ENCODE results near the gene RYR2.

The RYR2 gene

DNA sequence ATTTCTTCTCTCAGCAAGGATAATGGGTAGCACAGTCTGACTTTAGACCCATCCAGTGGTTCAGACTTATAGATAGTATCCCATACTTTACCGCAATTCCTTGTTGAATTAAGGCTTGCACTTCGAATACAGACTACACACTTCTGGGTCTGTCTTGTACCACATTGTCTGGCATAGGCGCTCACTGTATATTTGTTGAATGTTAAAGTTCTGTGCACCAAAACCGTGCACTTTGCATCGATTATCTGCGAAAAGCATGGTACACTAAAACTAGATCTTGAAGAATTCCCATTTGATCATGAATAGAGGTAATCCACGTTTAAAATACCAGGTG, 556 bp upstream of the RYR2 start:
- H3K36me3 Mint-ChIP-seq (ENCODE audit: insufficient read depth): no peaks in the 10 kb centered on the region
- H3K27ac Mint-ChIP-seq: no peak overlapping the region
- ATAC-seq (replicated peaks) (no peak), DNase-seq (no peak)
- H3K4me1 Mint-ChIP-seq (ENCODE audit: low read depth in 2 of 2): peaks cover 4 to 9% of the 10 kb centered on the region in 2 donors
- H3K9me3 Mint-ChIP-seq: no peaks in the 10 kb centered on the region
- H3K27me3 Mint-ChIP-seq: peaks cover 33 to 49% of the 10 kb centered on the region in 2 donors
- peak overlapping the region in 1 of 2 donors; percentile 37 for H3K4me3 Mint-ChIP-seq

DNA sequence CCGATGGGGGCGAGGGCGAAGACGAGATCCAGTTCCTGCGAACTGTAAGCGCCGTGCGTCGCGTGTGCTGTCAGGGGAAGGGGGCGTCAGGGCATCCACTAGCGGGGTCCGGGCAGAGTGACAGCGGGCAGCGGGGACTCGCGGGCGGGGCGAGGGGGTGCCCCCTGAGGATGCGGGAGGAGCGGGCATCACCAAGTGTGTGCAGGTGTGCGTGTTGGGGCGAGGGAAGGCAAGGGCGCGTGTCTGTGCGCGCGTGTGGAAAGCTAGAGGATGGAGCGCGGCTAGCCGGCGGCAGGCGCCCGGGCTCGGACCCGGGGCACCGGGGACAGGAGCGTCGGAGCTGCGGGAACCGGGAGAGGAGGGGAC, 525 bp downstream of the RYR2 start:
- Mint-ChIP-seq H3K27me3 (peaks cover 33 to 49% of the 10 kb centered on the region in 2 donors), H3K27ac (no peak overlapping the region), H3K4me1 (ENCODE audit: low read depth in 2 of 2) (peaks cover 4 to 9% of the 10 kb centered on the region in 2 donors), H3K36me3 (ENCODE audit: insufficient read depth) (no peaks in the 10 kb centered on the region), H3K9me3 (no peaks in the 10 kb centered on the region), H3K4me3 (no peak overlapping the region)
- ATAC-seq (replicated peaks): no peak
- no peak for DNase-seq

DNA sequence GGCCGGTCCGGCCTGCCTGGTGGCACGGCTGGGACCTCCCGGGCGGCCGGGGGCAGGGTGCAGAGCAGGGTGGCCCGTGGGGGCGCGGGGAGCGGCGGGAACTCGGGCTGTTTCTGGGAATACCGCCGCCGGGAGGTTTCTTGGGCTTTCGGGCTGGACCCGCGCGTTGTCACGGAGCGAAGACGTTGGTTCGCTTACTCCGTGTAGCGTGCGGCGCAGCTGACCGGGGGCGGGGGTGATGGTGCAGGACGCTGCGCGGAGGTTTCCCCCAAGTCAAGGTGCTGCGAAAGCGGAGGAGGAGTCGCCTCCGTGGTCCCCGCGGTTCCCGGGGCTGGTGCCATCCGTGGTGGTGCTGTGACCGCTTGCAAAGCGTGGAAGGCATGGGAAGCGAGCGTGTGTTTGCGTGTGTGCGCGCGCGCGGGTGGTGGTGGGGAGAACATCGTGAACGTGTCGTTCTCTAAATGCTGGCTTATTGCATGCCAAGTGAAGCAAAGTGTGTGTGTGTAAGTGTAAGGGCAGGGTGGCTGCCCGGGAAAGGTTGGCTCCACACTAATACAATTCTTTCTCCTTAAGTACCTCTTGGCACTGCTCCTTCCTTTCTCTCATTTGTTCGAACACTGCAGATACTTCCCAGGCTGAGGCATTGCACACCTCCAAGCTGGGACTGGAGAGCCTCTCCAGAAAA, 1.1 kb downstream of the RYR2 start:
- Mint-ChIP-seq H3K27me3 (peaks cover 33 to 49% of the 10 kb centered on the region in 2 donors), H3K4me1 (ENCODE audit: low read depth in 2 of 2) (peaks cover 4 to 9% of the 10 kb centered on the region in 2 donors), H3K9me3 (no peaks in the 10 kb centered on the region), H3K27ac (no peak overlapping the region), H3K36me3 (ENCODE audit: insufficient read depth) (no peaks in the 10 kb centered on the region), H3K4me3 (peak overlapping the region in 1 of 2 donors; percentile 39)
- DNase-seq: no peak
- no peak for ATAC-seq (replicated peaks)

DNA sequence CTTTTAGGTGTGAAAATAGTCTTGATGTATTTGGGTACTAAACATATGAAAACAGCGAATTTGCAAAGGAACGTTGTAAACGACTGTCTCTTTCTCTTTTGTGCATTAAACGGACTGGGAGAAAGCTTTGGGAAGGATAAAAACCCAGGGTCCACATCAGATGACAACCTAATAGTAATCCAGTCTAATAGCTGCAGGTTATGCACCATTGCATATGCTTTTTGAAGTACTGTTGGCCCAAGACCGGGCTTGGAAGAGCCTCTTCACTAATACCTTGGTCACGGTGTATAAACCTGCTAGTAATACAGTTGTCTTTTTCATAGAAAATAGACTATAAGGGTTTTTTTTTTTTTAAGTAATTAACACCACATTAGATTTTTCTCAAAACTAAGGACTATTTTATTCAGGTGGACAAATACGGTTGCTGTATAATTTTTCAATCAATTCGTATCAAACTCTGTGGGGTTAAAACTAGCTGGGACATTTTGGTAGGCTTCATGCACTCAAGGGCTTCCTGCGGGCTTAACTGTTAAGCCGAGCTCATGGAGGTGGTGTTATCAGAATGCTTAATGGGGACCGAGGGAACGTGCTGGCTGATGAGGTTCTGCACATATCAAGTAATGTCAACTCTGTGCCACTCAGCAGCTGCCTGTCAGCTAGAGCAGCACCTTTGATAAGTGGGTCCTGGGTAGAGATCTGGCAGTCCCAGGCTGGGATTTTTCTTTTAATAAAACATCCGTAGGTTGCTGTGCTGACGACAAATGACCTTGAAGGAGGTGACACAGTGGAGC, 2.1 kb downstream of the RYR2 start:
- Mint-ChIP-seq H3K4me3 (peak overlapping the region in 1 of 2 donors; percentile 39), H3K27ac (no peak overlapping the region), H3K4me1 (ENCODE audit: low read depth in 2 of 2) (peaks cover 4 to 9% of the 10 kb centered on the region in 2 donors), H3K27me3 (peaks cover 33 to 49% of the 10 kb centered on the region in 2 donors), H3K9me3 (no peaks in the 10 kb centered on the region), H3K36me3 (ENCODE audit: insufficient read depth) (no peaks in the 10 kb centered on the region)
- ATAC-seq (replicated peaks): no peak
- no peak for DNase-seq

DNA sequence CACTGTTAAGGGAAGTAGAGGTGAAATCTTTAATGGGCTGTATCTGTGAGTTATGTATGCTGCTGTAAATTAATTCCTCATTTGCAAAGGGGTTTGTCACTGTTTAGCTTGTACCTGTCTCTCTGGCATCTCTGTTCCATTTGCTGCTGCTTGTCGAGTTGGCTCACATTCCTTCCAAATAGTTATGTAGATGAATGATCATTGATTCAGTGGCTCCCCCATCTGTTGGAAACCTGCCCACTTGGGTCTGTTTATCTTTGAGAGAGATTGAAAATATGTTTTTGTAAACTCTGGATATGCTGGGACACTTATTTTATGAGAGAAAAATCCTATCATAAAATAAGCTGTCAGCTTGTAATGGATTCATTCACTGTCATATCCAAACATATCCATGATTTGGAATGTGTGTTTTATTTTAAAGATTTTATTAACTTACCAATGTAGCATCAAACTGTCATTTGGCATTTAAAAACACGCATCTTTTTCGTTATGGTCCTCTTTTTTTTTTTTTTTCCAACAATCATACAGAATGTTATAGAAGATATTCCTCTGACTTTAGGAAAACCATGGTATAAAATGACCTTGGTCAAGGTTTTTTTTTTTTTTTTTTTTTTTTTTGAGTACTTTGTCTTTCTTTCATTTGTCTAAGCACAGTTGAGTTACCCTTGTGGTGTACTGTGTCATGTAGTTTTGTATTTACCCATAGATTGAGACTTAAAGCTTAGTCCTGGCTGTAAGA, 3.5 kb downstream of the RYR2 start:
- H3K36me3 Mint-ChIP-seq (ENCODE audit: insufficient read depth): no peaks in the 10 kb centered on the region

DNA sequence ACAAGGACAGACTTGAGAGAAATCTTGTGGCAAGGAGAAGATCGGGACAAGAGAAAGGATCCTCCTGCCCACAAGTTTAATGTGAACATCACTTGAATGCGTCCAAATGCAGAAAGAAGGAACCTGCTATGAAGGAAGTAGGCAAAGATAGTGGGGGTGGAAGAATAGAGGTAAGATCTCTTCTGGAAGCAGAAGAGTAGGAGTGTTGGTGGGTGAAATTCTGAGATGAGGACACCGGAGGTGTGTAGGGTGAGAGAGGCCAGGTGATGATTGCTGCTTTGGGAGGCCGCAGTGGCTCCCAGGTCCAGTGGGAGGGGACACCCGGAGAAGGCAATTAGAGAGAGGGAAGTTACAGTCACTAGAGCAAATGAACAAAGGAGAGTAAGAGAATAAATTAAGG, 6.8 kb downstream of the RYR2 start:
- H3K27me3 Mint-ChIP-seq: peaks cover 26 to 29% of the 10 kb centered on the region in 2 donors
- no peaks in the 10 kb centered on the region for H3K4me1 Mint-ChIP-seq (ENCODE audit: low read depth in 2 of 2)
- ATAC-seq (replicated peaks): no peak
- H3K9me3 Mint-ChIP-seq: no peaks in the 10 kb centered on the region
- no peaks in the 10 kb centered on the region for H3K36me3 Mint-ChIP-seq (ENCODE audit: insufficient read depth)
- H3K27ac Mint-ChIP-seq: no peak overlapping the region
- no peak overlapping the region for H3K4me3 Mint-ChIP-seq
- no peak for DNase-seq

More for the DNA sequence above, 3.5 kb downstream of the RYR2 start:
- ATAC-seq (replicated peaks) (no peak), DNase-seq (no peak)
- no peak overlapping the region for H3K4me3 Mint-ChIP-seq
- peaks cover 4 to 9% of the 10 kb centered on the region in 2 donors for H3K4me1 Mint-ChIP-seq (ENCODE audit: low read depth in 2 of 2)
- H3K27me3 Mint-ChIP-seq: peaks cover 34 to 47% of the 10 kb centered on the region in 2 donors
- H3K27ac Mint-ChIP-seq: no peak overlapping the region
- H3K9me3 Mint-ChIP-seq: no peaks in the 10 kb centered on the region

DNA sequence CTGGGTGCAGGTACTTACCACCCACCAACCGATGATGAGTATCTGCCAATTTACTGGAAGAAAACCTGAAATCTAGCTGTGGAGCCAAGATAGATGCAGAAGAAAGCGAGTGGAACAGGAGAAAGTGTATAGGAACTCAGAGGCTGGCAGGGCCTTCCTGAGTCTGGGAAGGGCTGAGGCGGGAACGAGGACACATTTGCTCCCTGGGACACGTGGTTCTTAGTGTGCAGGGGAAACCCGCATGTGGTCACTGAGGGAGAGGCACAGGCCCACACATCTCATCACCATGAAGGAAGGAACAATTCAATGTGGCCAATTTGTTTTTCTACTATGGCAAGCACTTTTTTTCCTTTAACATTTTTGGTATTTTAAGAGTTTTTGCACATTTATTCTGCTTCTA, 8.2 kb downstream of the RYR2 start:
- ATAC-seq (replicated peaks): no peak
- H3K9me3 Mint-ChIP-seq: no peaks in the 10 kb centered on the region
- no peaks in the 10 kb centered on the region for H3K36me3 Mint-ChIP-seq (ENCODE audit: insufficient read depth)
- H3K4me3 Mint-ChIP-seq: no peak overlapping the region
- no peak for DNase-seq
- peaks cover 31 to 36% of the 10 kb centered on the region in 2 donors for H3K27me3 Mint-ChIP-seq
- H3K4me1 Mint-ChIP-seq (ENCODE audit: low read depth in 2 of 2): no peaks in the 10 kb centered on the region
- H3K27ac Mint-ChIP-seq: no peak overlapping the region

DNA sequence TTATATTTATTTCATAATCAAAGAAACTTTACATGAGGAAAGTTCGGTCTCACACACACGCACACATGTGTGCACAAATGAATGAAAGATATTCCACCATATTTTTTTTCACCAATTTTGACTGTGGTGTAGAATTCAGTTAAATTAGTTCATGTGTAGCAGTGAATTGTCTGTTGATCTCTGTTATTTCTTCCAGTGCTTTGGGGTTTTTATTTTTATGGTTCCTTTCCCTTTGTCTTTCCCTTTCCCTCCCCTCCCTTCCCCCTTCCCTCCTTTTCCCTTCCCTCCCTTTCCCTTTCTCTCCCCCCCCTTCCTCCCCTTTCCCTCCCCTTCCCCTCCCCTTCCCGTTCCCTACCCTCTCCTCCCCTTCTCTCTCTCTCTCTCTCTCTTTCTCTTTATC, 8.9 kb downstream of the RYR2 start:
- Mint-ChIP-seq H3K36me3 (ENCODE audit: insufficient read depth) (no peaks in the 10 kb centered on the region), H3K4me3 (no peak overlapping the region), H3K4me1 (ENCODE audit: low read depth in 2 of 2) (no peaks in the 10 kb centered on the region), H3K27ac (no peak overlapping the region), H3K27me3 (peaks cover 36 to 40% of the 10 kb centered on the region in 2 donors), H3K9me3 (no peaks in the 10 kb centered on the region)
- no peak for DNase-seq
- ATAC-seq (replicated peaks): no peak

DNA sequence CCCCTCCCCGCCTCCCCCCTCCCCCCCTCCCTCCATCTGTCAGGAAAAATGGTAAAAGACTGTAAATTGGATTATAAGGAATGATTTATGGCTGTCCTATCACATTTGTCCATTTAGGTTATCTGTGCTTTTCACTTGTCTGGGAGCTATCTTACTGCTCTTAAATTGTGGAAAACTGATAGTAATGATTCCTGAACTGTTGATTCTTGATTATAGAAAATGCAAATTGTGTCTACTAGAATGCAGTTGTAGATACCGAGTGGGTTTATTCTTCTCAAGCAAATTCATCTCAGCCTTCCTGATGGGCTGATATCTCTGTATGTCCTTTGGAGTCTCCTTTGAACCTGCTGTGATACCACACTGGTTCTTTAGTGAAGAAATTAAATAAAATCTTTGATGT, 12.3 kb downstream of the RYR2 start:
- Mint-ChIP-seq H3K4me1 (ENCODE audit: low read depth in 2 of 2) (no peaks in the 10 kb centered on the region), H3K27ac (no peak overlapping the region), H3K9me3 (no peaks in the 10 kb centered on the region), H3K27me3 (peaks cover 36 to 40% of the 10 kb centered on the region in 2 donors), H3K36me3 (ENCODE audit: insufficient read depth) (no peaks in the 10 kb centered on the region), H3K4me3 (no peak overlapping the region)
- ATAC-seq (replicated peaks) (no peak), DNase-seq (no peak)

DNA sequence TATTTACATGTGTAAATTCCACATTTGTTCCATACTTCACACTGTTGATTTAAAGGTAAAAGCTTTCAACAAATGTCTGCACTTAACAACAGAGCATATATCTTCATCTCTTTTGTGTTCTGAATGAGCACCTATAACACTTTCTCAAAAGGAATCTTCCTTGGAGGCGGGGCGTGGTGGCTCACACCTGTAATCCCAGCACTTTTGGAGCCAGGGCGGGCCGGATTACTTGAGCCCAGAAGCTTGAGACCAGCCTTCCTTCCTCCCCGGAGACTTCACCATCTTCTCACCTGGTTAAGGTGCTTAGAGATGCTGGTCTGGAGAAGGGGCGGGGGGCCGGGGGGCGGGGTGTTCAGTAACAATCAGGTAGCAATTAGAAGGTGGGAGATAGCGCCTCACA, 16.5 kb downstream of the RYR2 start:
- Mint-ChIP-seq H3K27ac (no peak overlapping the region), H3K27me3 (peaks cover 18 to 24% of the 10 kb centered on the region in 2 donors), H3K9me3 (no peaks in the 10 kb centered on the region), H3K4me3 (no peak overlapping the region), H3K36me3 (ENCODE audit: insufficient read depth) (no peaks in the 10 kb centered on the region), H3K4me1 (ENCODE audit: low read depth in 2 of 2) (no peaks in the 10 kb centered on the region)
- DNase-seq (no peak), ATAC-seq (replicated peaks) (no peak)

DNA sequence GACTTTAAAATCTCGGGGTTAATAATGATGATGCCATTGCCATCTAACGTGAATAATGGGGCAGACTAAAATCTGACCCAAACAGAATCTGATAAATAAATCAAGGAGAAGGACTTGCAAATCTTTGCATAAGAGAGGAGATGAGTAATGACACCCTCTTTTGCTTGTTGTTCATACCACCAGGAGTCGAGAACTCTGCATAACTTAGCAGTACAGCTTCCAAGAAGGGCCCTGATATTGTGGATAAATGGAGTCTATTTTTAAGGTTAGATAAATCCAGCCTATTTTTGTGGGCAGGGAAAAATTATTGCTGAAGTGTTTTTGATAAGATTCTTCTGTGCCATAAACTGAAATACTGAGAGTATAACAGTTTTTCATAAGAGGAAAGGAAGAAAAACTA, 17.3 kb downstream of the RYR2 start:
- H3K36me3 Mint-ChIP-seq (ENCODE audit: insufficient read depth): no peaks in the 10 kb centered on the region
- H3K27ac Mint-ChIP-seq: no peak overlapping the region

DNA sequence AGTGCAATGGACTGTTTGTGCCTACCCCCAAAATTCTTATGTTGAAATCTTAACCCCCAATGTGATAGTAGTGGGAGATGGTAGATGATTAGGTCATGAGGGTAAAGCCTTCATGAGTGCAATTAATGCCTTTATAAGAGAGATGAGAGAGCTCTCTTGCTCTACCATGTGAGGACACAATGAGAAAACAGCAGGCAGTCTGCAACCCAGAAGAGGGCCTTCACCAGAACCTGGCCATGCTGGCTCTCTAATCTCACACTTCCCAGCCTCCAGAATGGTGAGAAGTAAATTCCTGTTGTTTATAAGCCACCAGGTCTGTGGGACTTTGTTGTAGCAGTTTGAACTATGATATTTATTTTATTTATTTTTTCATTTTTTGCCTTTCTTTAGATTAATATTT, 21.0 kb downstream of the RYR2 start:
- H3K4me3 Mint-ChIP-seq: no peak overlapping the region
- H3K9me3 Mint-ChIP-seq: no peaks in the 10 kb centered on the region
- no peaks in the 10 kb centered on the region for H3K4me1 Mint-ChIP-seq (ENCODE audit: low read depth in 2 of 2)
- DNase-seq: no peak
- H3K36me3 Mint-ChIP-seq (ENCODE audit: insufficient read depth): no peaks in the 10 kb centered on the region
- ATAC-seq (replicated peaks): no peak
- no peak overlapping the region for H3K27ac Mint-ChIP-seq
- H3K27me3 Mint-ChIP-seq: peaks cover 20 to 22% of the 10 kb centered on the region in 2 donors

More for the DNA sequence above, 17.3 kb downstream of the RYR2 start:
- no peak for DNase-seq
- H3K4me1 Mint-ChIP-seq (ENCODE audit: low read depth in 2 of 2): no peaks in the 10 kb centered on the region
- H3K9me3 Mint-ChIP-seq: no peaks in the 10 kb centered on the region
- no peak overlapping the region for H3K4me3 Mint-ChIP-seq
- H3K27me3 Mint-ChIP-seq: peaks cover 17 to 22% of the 10 kb centered on the region in 2 donors
- ATAC-seq (replicated peaks): no peak

DNA sequence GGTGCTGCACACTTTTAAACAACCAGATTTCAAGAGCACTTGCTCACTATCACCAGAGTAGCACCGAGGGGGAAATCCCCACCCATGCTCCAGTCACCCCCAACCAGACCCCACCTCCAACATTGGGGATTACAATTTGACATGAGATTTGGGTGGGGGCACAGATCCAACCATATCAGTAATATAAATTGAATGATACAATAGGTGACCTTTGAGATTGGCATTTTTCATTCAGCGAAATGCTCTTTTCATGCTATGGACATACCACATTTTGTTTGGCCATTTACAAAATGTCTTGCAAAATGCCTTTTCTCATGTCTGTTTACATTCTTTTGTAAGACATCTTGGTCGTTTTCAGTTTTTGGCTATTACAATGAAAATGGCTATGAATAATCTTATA, 23.9 kb downstream of the RYR2 start:
- Mint-ChIP-seq H3K4me1 (ENCODE audit: low read depth in 2 of 2) (no peaks in the 10 kb centered on the region), H3K4me3 (no peak overlapping the region), H3K27ac (no peak overlapping the region), H3K9me3 (no peaks in the 10 kb centered on the region), H3K36me3 (ENCODE audit: insufficient read depth) (no peaks in the 10 kb centered on the region), H3K27me3 (peaks cover 25 to 28% of the 10 kb centered on the region in 2 donors)
- DNase-seq: no peak
- no peak for ATAC-seq (replicated peaks)
